ENCODE data around the gene APELA.
"Not testable (repeated sequence)": the region's sequence is repeated elsewhere in the genome, so short reads cannot be mapped to it uniquely, and the experiment has no call there.

DNA sequence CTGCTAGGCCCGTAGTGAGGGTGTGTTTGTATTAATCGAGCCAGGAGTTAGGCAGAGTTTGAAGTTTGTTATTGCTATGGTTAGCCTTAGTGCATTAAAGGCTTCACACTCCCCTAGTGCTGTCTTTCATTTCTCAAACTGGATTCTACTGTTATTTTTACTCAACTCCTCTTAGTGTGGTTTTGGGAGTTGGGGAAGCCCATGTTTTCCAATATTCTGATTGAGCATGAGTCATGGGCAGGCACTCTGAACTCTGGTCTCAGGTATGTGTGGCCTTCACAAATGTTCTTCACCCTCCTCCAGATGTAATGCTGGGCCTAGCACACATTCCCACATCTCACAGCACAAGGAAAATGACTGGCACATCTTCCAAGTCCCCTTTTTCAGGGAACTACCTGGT lies 50.1 kb downstream of the APELA start:
- TF ChIP-seq, protein P1, sequence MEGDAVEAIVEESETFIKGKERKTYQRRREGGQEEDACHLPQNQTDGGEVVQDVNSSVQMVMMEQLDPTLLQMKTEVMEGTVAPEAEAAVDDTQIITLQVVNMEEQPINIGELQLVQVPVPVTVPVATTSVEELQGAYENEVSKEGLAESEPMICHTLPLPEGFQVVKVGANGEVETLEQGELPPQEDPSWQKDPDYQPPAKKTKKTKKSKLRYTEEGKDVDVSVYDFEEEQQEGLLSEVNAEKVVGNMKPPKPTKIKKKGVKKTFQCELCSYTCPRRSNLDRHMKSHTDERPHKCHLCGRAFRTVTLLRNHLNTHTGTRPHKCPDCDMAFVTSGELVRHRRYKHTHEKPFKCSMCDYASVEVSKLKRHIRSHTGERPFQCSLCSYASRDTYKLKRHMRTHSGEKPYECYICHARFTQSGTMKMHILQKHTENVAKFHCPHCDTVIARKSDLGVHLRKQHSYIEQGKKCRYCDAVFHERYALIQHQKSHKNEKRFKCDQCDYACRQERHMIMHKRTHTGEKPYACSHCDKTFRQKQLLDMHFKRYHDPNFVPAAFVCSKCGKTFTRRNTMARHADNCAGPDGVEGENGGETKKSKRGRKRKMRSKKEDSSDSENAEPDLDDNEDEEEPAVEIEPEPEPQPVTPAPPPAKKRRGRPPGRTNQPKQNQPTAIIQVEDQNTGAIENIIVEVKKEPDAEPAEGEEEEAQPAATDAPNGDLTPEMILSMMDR (IDR thresholded peaks at IDR 0.05): not testable (repeated sequence)
- not testable (repeated sequence) for TF ChIP-seq ZFX (IDR thresholded peaks at IDR 0.05; ENCODE audit: borderline replicate concordance)

All from 22Rv1 (cell line).